Heart left ventricle (tissue), 13 donors: ENCODE results near the gene TPBGL.

Source experiments
- CTCF ChIP-seq, 12 donors: fragments of 200-600 bp; sonication (generic) in 4 of 12; IDR thresholded peaks; one replicate each; pipeline versions ENCODE4 v1.5.0 to v1.8.0; 2018 to 2022; ENCODE audit warnings: antibody characterized with exemption in 12 of 12, mild to moderate bottlenecking in 5 of 12
- POLR2A ChIP-seq, 2 donors: fragments of 450-650 bp; IDR thresholded peaks; one replicate each; pipeline ENCODE4 v1.6.1; 2017; ENCODE audit warnings: antibody characterized with exemption in 2 of 2, mild to moderate bottlenecking in 2 of 2, moderate library complexity in 2 of 2
- donor health status: ischemic (EF 13 %, LVEDD 7.1; RV severe dilation, severe dysfunction).
- donor health status: DM: no; HTN: yes; CAD: no.
- donor health status: DM: no; HTN: no; CAD: no.
- donor health status: ischemic (EF 25% LVEDD 6.9; RV normal size, moderate dysfunction).
- donor health status: ischemic (EF 25% LVEDD 5.7; RV mildly dilated, moderate dysfunction).
- donor health status: ischemic (EF 35%, LVEDD 5.7; RV mildly dilated, moderate dysfunction).
- donor health status: nonischemic (EF 11% LVEDD 7.7; RV severe dilation, severe dysfunction).
- donor health status: DM: yes; HTN: yes; CAD: no.
- donor health status: PGD.
- donor health status: ischemic (EF 29% LVEDD 5.4; RV normal size, mild dysfunction).
- donor health status: nonischemic (EF 23%, LVEDD 6.1; RV moderate dilation, normal function).

- TF ChIP-seq CTCF (IDR thresholded peaks at IDR 0.05) = no peak
- no peak for TF ChIP-seq POLR2A (IDR thresholded peaks at IDR 0.05)
These were observed 20.7 kb upstream of the TPBGL start for GRCh38 chr11:75219869-75220268.
